ENCODE measurements around the gene SFXN1. TPM values are rescaled to one million over a fixed set of nuclear protein-coding genes. Genes with fewer than 3 reads are reported as not detected.

Gene SFXN1
- total RNA-seq (2014; rRNA removed; shearing (Covaris generic)), result 120 and 147 TPM in 2 replicates
- total RNA-seq (2022), result 141 and 154 TPM in 2 replicates
- Bru-seq, nascent RNA, result percentile 91 among the genes with signal in this experiment
- BruChase-seq, experiment 1, labeled RNA remaining after a 6-hour chase, result percentile 89 among the genes with signal in this experiment
- BruChase-seq, experiment 2, labeled RNA remaining after a 2-hour chase, result percentile 90 among the genes with signal in this experiment
- long read RNA-seq, full-length matches to known transcripts, result 276 of 346 reads
- long read RNA-seq, partial matches to known transcripts, result 18 of 346 reads
- long read RNA-seq, other reads (novel, unspliced or antisense), result 52 of 346 reads

- peak within 1 kb of the TSS; percentile 97 for H3K4me2 ChIP-seq (ENCODE audit: low read length)
- intact Hi-C loops (cut with micrococcal nuclease; ENCODE audit: unreplicated experiment), result no loop called here
- H3K9me3 ChIP-seq (ENCODE audit: low read length), result no peaks in the 10 kb centered on the region
- peaks cover 12% of the 10 kb centered on the region for H3K4me1 ChIP-seq (ENCODE audit: insufficient read depth, low read length, poor library complexity, severe bottlenecking)
- peaks cover 50% of the 10 kb centered on the region for H3K79me2 ChIP-seq (ENCODE audit: insufficient read depth, low read depth, low read length)
- ChIA-PET CTCF (ENCODE audit: unreplicated experiment) (interaction anchor here (1.3 kb wide), 1 partner anchor 14 kb away, joined by 3 read pairs; no protein-coding TSS in a partner anchor), POLR2A (interaction anchor here (0.7 kb wide), 1 partner anchor 163 kb away, joined by 3 read pairs; no protein-coding TSS in a partner anchor)
- no peaks in the 10 kb centered on the region for H3K9me2 ChIP-seq (ENCODE audit: insufficient read depth, low read length)
- peak within 1 kb of the TSS; percentile 100 for H3K4me3 ChIP-seq (ENCODE audit: low read depth, low read length, poor library complexity, severe bottlenecking)
- H3K27ac ChIP-seq (ENCODE audit: low read depth, low read length, poor library complexity, severe bottlenecking), result peak within 1 kb of the TSS; percentile 76
- H3K36me3 ChIP-seq (ENCODE audit: insufficient read depth, low read length), result peaks cover 39% of the 10 kb centered on the region
- H2AFZ ChIP-seq (ENCODE audit: low read length), result peak within 1 kb of the TSS; percentile 95
- no TSS peak for BruUV-seq (replicated peaks)
- peak; percentile 87 for DNase-seq (ENCODE audit: low spot score)
- TF ChIP-seq EZH2phosphoT487 (IDR thresholded peaks at IDR 0.05; ENCODE audit: borderline replicate concordance, low read depth, low read length), result no peak
- TF ChIP-seq CTCF (conservative IDR thresholded peaks at IDR 0.05; ENCODE audit: low read length), result no peak
- peaks cover 20% of the 10 kb centered on the region for H4K20me1 ChIP-seq (ENCODE audit: insufficient read depth, low read length)
Observed at GRCh38 chr5:175478384-175479124, at the start of gene SFXN1. Gene SFXN1, plus strand, starts transcription at chr5:175478560. Its CDS starts 13,544 bp downstream, at chr5:175492104.

- TF ChIP-seq EZH2phosphoT487 (IDR thresholded peaks at IDR 0.05; ENCODE audit: borderline replicate concordance, low read depth, low read length) (no peak), CTCF (conservative IDR thresholded peaks at IDR 0.05; ENCODE audit: low read length) (no peak)
- H3K4me3 ChIP-seq (ENCODE audit: low read depth, low read length, poor library complexity, severe bottlenecking), result no peak overlapping the region
- no peaks in the 10 kb centered on the region for H3K36me3 ChIP-seq (ENCODE audit: insufficient read depth, low read length)
- no TSS peak for BruUV-seq (replicated peaks)
- ChIA-PET CTCF (ENCODE audit: unreplicated experiment) (interaction anchor here (0.6 kb wide), 1 partner anchor 9 kb away, joined by 3 read pairs; the partner anchor contains the start of gene DRD1), POLR2A (interaction anchor here (1.2 kb wide), 1 partner anchor 43 kb away, joined by 4 read pairs; no protein-coding TSS in a partner anchor)
- no peaks in the 10 kb centered on the region for H4K20me1 ChIP-seq (ENCODE audit: insufficient read depth, low read length)
- H2AFZ ChIP-seq (ENCODE audit: low read length), result no peak overlapping the region
- H3K79me2 ChIP-seq (ENCODE audit: insufficient read depth, low read depth, low read length), result no peaks in the 10 kb centered on the region
- no peaks in the 10 kb centered on the region for H3K4me1 ChIP-seq (ENCODE audit: insufficient read depth, low read length, poor library complexity, severe bottlenecking)
- H3K4me2 ChIP-seq (ENCODE audit: low read length), result no peak overlapping the region
- no peaks in the 10 kb centered on the region for H3K9me2 ChIP-seq (ENCODE audit: insufficient read depth, low read length)
- H3K9me3 ChIP-seq (ENCODE audit: low read length), result no peaks in the 10 kb centered on the region
- H3K27ac ChIP-seq (ENCODE audit: low read depth, low read length, poor library complexity, severe bottlenecking), result no peak overlapping the region
- no peak for DNase-seq (ENCODE audit: low spot score)
- intact Hi-C loops (cut with micrococcal nuclease; ENCODE audit: unreplicated experiment), result no loop called here
Observed at GRCh38 chr5:175434800-175435199, 43.6 kb upstream of the SFXN1 start.
